NCI-H82 treated with DMSO at 0.1 percent for 48 hours (cell line): ENCODE data around the gene SLC16A2.

Source experiments
- DNase-seq: peaks from one replicate; lab custom pipeline; 2025; ENCODE audit not compliant: unreplicated experiment; lab: John Stamatoyannopoulos, UW

The SLC16A2 gene

DNA sequence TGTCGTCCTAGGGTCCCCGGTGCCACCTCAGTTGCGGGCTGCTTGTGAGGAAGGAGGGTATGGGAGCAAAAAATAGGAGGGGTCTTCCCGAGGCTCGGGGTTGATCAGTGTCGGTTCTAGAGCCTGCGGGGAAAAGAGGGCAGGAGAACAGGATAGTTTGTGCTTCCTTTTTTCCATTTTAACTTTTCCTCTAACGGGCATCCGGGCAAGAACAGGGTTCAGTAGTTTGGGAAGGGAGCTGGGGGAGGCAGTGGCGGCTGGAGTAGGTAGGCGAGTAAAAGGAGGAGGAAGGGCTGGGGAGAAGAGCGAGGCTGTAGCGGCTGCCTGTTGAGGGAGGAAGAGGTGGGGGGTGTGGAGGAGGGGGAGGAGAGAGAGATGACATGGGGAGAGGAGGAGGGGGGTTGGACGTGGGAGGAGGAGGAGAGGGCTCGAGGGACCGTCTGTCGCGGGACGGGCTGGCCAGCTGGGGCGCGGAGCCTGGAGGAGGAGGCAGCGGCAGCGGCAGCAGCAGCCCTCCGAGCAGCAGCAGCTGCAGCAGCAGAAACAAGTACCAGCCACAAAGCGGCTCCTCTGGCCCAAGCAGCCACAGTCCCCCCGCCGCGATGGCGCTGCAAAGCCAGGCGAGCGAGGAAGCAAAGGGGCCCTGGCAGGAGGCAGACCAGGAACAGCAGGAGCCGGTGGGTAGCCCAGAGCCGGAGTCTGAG lies at the start of gene SLC16A2:
Gene SLC16A2, plus strand, starts transcription at position 458 of the 704 bp plus-strand sequence. Its CDS starts 145 bp downstream, at position 603.
- peak; percentile 67 for DNase-seq

DNA sequence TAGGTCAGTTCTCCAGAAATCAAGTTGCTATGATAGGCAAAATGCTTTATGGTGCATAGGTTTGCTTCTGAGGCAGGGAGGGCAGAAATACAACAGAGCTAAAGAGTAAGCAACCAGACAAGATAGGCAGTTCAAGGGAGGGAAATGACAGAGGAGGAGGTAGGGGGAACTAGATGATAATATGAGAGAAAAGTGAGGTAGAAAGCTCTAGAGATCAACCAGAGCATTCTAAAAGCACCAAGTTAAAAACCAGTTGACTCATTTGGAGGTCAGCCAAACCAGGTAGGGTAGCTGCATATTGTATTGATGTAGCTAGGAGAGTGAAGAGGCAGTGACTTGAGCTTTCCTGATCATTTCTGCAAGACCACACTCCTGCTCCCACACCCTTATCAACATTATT lies 49.0 kb upstream of the SLC16A2 start:
- DNase-seq = no peak

DNA sequence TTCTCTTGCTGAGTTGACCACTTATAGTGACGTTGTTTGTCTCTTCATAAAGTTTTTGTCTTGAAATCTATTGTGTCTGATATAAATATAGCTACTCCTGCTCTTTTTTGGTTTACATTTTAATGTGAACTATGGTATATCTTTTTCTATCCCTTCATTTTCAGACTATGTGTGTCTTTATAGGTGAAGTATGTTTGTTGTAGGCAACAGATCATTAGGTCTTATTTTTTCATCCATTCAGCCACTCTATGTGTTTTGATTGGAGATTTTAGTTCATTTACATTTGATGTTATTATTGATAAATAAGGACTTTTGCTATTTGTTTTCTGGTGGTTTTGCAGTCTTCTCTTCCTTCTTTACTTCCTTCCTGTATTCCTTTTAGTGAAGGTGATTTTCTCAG lies 44.0 kb upstream of the SLC16A2 start:
- no peak for DNase-seq

DNA sequence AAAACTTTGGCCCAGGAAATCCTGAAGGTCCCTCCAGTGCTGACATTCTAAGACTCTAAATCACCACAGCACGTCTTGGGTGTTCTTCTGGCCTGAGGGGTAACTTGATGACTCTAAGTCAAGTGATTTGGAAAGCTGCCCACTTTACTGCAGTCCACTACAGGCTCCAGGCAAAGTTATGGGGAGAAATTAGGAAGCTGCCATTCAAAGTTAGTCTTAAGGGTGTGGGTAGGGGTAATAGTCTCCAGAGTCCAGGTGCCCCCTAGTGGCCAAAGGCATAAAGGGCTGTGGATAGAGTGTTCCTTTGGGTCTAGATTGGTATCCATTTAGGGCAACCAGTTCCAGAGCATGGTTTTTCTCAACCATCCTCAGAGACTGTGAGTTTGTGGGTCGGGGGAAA lies 38.7 kb upstream of the SLC16A2 start:
- DNase-seq = peak; percentile 21

DNA sequence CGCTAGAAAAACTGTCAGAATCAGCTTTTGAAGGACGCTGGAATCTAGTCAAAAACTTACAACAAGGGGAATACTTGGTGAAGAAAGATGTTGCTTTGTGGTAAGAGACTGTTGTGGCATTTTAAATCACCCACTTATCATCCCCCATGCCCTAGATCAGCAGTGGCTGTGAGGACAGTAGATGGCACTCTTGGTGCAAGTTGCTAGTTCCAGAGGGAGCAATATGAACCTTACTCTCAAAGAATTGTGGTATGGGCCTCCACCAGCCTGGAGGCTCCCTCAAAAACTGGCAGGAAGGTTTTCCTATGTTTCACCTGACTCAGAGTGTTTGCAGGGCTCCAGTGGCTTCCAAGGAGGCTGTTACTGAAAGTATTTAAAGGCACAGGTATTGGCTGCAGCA lies 37.7 kb upstream of the SLC16A2 start:
- peak; percentile 2 for DNase-seq

DNA sequence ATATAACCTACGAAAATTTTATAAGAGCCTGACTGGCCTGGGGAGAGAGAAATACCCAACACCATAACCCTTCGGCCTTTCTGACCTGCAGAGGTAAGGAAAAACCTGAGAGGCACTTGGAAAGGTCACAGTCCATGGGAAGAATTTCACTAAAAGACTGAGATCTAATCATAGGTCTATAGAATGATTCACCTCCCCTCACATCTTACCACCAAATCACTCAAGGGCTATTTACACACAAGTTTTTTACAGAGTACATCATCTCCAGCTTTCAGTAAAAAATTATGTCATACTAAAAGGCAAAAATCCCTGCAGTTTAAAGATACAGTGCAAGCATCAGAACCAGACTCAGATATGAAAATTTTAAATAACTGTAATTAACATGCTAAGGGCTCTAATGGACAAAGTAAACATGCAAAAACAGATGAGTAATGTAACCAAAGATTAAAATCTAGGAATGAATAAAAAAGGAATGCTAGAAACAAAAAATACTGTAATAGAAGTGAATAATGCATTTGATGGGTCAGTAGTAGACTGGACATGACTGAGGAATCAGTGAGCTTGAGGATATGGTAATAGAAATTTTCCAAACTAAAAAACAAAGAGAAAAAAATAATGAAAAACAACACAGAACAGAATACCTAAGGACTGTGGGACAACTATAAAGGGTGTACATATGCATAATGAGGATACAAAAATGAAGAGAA lies 32.1 kb upstream of the SLC16A2 start:
- no peak for DNase-seq

DNA sequence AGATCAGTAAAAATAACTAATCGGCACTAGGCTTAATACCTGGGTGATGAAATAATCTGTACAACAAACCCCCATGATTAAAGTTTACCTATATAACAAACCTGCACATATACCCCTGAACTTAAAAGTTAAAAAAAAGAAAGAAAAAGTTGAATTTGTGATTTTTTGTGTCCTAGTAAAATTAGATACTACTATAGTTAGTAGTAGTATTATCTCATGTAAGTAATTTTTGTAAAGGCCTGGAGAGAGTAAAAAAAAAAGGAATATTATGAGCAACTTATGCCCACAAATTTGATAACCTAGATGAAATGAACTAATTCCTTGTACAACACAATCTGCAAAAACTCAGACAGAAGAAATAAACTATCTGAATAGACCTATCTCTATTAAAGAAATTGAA lies 25.7 kb upstream of the SLC16A2 start:
- no peak for DNase-seq

DNA sequence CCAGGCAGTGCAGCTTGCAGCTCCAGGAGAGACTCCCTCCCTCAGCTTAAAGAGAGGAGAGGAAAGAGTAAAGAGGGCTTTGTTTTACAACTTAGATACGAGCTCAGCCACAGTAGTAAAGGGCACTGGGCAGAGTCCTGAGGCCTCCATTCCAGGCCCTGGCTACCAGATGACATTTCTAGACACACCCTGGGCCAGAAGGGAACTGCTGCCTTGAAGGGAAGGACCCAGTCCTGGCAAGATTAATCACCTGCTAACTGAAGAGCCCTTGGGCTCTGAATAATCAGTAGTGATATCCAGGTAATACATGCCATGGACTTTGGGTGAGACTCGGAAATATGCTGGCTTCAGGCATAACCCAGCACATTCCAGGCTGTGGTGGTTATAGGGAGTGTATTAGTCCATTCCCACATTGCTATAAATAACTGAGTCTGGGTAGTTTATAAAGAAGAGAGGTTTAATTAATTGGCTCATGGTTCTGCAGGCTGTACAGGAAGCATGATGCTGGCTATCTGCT lies 15.3 kb upstream of the SLC16A2 start:
- no peak for DNase-seq

DNA sequence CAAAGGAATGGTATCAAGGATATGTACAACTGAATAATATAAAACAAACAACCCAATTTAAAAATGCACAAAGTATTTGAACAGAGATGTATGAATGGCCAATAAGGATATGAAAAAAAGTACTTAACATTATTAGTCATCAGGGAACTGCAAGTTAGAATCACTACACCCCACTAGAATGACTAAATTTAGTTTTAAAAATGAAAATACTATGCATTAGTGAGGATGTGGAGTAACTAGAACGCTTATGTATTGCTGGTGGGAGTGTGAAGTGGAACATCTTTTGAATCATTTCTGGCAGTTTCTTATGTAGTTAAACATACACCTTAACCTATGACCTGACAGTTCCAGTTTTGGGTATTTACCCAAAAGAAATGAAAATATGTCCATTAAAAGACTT lies 13.0 kb upstream of the SLC16A2 start:
- DNase-seq = no peak

DNA sequence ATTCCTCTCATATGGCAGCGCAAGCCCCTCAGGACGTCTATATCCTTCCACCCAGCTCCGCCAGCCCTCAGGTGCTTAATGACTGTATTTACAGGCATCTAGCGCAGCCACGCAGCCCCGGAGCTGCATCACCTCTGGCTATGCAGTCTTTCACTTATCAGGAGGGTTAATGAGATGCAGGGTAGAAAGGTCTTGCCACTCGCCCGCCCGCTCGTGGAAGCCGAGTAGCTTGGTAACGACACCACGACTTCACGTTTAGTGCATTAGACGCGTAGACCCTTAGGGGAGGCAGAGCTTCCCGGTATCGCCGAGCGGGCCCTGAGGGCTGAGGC lies 1.5 kb upstream of the SLC16A2 start:
- DNase-seq = no peak

DNA sequence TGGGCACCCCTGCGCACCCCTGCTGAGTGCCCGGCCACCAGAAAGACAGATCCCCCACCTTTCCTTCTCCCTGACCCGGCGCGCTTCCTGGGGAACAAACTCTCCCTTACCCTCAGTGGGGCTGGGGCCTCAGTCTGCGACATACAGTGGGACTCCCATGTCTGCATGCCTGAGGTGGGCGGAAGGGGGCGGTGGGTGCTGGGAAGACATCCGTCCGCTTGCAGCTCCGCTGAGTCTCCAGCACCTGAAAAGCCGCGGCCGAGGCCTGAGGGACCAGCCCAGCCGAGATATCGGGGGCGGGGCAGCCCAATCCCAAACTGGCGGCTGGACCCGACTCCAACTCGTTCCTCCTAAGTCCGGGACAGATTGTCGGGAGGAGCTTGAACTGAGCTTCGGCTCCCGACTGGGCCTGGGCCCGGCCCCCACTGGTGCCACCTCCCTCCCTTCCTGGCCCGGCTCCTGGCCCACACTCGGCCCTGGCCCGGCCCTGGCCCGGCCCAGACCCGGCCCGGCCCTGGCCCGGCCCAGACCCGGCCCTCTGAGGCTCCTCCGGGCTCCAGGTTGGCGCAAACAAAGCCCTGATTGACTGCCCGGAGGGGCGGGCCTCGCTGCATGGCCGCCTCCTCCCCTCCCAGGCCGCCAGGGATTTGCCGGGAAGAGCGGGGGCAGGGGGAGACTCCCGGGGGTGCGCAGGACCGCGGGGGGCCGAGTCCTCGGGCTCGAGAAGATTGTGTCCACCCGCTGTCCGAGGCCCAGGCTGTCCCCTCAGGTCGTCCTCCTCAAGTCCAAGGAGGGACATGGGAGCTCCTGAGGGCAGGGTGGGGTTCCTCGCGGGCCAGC lies 877 bp upstream of the SLC16A2 start:
- DNase-seq = no peak

DNA sequence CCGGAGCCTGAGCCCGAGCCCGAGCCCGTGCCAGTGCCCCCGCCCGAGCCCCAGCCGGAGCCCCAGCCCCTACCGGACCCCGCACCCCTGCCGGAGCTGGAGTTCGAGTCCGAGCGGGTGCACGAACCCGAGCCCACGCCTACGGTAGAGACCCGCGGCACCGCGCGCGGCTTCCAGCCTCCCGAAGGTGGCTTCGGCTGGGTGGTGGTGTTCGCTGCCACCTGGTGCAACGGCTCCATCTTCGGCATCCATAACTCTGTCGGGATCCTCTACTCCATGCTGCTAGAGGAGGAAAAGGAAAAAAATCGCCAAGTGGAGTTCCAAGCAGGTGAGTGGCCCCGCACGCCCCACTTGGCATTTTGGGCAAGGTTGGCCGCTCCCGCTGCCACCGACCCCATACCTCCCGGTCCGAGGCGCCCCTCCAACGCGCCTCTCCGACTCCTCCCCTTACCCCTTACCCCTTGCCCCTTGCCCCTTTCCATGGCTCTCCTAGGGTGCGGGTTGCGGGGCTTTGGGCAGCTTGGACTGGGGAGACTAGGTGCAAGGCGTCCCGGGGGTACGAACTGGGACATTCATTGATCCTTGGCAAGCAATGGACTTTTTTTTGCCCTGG lies 553 bp downstream of the SLC16A2 start:
- no peak for DNase-seq

DNA sequence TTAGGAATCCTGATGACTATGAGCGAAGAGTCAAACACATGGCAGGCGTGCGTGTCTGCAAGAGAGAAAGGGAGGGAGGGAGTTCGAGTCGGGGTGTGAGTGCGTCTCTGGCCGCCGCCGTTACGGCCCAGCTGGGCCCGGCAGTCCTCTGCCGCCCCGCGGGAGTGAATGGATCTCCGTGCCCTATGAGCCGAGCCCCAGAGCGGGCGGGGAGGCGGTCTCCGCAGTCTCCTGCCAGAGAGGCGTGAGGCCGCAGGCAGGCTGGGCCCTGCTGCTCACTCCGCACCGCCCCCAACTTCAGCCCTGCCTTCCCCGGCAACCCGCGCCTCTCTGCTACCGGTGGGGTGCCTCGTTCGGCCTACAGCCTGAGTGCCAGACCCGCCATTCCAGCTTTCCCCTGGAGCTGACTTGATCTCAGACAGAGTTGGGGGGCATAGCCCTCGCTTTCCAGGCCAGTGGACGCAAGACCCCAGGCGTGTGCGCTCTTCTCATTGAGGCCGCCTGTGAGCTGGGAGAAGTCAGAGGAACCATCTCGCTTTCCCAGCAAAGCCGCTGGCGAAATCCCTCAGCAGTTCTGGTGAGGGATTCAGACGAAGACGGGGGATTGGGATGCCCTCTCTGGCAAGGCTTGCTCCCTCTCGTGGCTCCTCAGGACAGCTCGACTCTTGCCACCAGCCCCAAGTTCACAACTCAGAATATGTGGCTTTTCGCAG lies 1.4 kb downstream of the SLC16A2 start:
- DNase-seq = no peak

DNA sequence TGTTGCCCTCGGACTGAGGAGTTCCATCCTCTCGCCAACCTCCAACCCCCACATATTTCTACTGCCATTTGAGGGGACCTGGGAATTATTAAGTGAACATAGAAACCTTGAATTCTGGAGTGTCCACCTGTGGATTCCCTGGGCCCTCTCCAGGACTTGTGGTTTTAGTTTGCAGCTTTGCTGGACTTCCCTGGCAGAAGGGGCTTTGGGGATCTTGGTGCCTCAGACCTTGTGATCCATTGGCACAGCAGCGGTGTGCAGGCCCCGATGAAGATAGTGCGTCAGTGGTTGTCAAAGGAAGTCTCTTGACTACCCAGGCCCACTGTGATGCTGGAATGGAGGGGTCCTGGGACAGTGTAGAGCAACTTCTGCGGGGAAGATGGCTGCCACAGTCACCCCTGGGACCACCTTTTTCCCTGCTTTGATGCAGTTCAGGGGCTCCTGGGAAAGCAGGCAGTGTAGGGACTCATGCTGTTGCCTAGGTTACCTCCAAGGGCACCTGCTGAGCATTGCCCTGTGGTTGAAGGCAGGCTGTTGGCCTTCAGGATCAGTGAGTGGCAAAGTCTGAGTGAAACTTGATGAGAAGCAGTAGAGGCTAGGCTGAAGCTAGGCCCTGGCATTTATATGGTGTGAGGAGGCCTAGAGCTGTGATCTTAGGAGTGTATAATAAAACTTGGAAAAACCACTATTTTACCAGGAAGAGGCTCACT lies 2.2 kb downstream of the SLC16A2 start:
- no peak for DNase-seq

DNA sequence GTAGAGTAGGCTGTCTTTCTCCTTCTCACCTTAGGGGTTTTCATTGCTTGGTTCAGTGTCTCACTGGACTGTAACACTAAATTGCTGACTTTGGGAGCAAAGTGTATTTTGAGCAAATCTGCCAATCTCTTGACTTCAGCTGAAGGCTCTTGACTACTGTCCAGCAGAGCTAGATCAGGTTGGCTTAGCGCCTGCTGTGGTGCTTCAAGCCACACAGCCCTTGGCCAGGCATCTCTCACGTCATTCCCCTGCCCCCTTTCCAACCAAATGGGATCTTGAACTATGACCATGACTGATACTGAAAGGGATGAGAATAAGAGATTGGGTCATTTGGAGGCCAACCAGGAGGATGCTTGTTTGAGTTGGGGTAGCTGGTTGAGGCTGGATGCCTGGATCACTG lies 4.8 kb downstream of the SLC16A2 start:
- no peak for DNase-seq

DNA sequence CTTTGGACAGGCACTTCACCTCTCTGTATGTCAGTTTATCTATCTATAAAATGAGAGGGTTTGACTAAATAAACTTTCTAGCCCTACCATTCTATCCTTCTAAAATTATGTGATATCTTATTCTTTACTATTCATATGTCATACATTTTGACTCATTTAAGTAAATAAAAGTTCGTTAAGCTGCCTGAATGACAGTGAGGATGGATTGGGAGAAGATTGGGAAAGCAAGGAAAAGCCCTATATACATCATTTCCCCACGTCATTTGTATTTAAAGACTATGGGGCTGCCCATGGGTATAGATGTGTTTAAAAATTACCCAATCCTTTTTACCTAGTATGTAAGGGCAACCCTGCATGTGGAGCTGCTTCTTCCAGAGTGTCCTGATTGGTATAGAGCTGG lies 5.3 kb downstream of the SLC16A2 start:
- no peak for DNase-seq

DNA sequence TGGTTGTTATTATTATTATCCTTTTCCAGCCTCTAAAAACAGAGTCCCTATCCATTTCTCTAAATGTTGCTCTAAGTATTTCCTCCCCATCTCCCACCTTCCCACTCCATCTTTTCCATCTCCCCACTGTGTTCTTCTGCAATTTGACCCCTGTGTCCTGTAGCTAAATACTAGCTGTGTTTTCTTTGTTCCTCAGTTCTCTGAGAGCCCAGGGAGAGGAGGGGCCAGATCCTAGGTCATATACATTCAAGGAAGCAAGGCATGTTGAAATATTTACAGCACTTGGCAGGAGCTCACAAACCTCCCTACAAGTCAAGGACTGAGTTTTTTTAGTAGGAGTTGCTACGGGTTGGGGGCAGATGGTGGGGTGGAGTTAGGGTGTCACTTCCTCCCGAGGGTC lies 10.5 kb downstream of the SLC16A2 start:
- DNase-seq = no peak

DNA sequence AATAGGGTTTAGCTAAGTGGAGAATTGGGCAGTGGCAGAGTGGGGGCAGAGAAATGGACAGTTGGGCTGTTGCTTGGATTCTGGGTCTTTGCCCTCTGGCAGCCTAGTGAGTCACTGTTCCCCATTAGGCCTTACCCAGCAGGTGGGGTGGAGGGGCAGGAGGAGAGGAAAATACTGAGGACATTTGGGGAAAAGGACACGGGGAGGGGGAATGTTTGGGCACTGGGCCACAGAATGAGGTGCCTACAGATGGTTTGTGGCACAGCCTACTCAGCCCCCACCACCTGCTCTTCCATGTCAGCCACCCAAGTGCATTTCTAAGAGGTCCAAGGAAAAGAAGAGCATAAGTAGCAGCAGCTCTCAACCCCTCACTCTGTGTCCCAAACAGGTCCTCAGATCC lies 13.0 kb downstream of the SLC16A2 start:
- DNase-seq = no peak

DNA sequence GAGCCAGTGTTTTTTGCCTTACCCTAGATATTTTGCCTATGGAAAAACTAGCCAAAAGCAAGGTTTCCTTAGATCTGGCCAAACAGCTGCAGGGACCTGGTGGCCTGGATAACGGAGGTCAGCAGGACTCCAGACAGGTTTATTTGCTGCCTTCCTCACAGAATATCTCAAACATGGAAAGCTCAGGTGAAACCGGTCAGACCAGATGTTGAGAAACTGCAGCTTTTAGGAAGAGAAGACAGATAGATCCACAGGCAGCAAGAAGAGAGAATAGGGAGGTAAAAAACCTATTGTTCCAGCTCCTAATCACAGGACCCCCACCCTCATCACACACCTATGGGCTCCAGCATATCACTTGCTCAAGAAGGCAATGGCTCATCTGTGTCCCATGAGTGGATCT lies 16.2 kb downstream of the SLC16A2 start:
- no peak for DNase-seq

DNA sequence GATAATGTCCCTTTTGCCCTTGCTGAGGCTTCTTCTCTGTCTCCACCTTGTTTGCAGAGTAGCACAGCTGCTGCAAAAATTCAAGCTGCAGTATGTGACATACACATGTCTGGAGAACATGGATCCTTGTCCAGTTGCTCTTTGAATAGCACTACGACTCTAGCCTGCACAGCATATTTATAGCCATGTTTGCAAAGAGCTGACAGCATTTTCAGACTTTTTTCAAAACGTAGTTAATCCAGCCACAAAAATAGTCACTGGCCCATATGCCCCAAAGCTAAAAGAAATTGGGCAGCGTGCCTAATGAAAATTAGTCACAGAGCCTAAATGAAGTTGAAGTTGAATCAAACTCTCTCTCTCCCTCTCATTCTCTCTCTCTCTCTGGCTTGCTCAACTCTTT lies 17.5 kb downstream of the SLC16A2 start:
- DNase-seq = no peak
